HepG2 (cell line): ENCODE measurements around the gene ALMS1. TPM values are rescaled to one million over a fixed set of nuclear protein-coding genes. Genes with fewer than 3 reads are reported as not detected.

Source experiments
- AFF4 ChIP-seq: sonication (generic); formaldehyde crosslinking; IDR thresholded peaks from 2 replicates; pipeline ENCODE4 v1.4.0; 2020; ENCODE audit warnings: missing genetic modification reagents
- ARHGAP35 ChIP-seq: sonication (generic); formaldehyde crosslinking; IDR thresholded peaks from 2 replicates; pipeline ENCODE4 v1.9.0; 2022; ENCODE audit warnings: mild to moderate bottlenecking, inconsistent platforms, moderate library complexity, missing genetic modification reagents, borderline replicate concordance
- ATF4 ChIP-seq, 2 experiments: fragments of 450-650 bp in 1 of 2; sonication (generic) in 1 of 2; formaldehyde crosslinking; IDR thresholded peaks; 2 replicates each; pipeline versions ENCODE4 v1.5.0 to v1.8.0; 2020 to 2022; ENCODE audit warnings: mild to moderate bottlenecking in 1 of 2, missing genetic modification reagents in 1 of 2
- CHD4 ChIP-seq: fragments of 200-600 bp; sonication (generic); IDR thresholded peaks from 2 replicates; pipeline ENCODE4 v1.7.0; 2017; ENCODE audit warnings: mild to moderate bottlenecking, low read length, borderline replicate concordance
- MATR3 ChIP-seq: sonication (generic); formaldehyde crosslinking; IDR thresholded peaks from 2 replicates; pipeline ENCODE4 v1.4.0; 2020; ENCODE audit warnings: missing genetic modification reagents
- NFKB2 ChIP-seq: sonication (generic); formaldehyde crosslinking; IDR thresholded peaks from 2 replicates; pipeline ENCODE4 v1.4.0; 2020; ENCODE audit warnings: missing genetic modification reagents, borderline replicate concordance
- NR1H2 ChIP-seq: sonication (generic); formaldehyde crosslinking; IDR thresholded peaks from 2 replicates; pipeline ENCODE4 v1.8.1; 2022; ENCODE audit warnings: low read depth, missing genetic modification reagents, borderline replicate concordance
- PCBP1 ChIP-seq: fragments of 200-400 bp; formaldehyde crosslinking; IDR thresholded peaks from 2 replicates; pipeline ENCODE4 v1.6.1; 2017; ENCODE audit warnings: mild to moderate bottlenecking, low read depth, low read length, borderline replicate concordance
- SMAD9 ChIP-seq: sonication (generic); formaldehyde crosslinking; IDR thresholded peaks from 2 replicates; pipeline ENCODE4 v1.5.1; 2020; ENCODE audit warnings: mild to moderate bottlenecking, missing genetic modification reagents
- ZFP82 ChIP-seq: sonication (generic); formaldehyde crosslinking; IDR thresholded peaks from 2 replicates; pipeline ENCODE4 v1.5.1; 2020; ENCODE audit warnings: mild to moderate bottlenecking, missing genetic modification reagents, borderline replicate concordance
- ZNF34 ChIP-seq: sonication (generic); formaldehyde crosslinking; IDR thresholded peaks from 2 replicates; pipeline ENCODE4 v1.4.0; 2020; ENCODE audit warnings: mild to moderate bottlenecking, missing genetic modification reagents, borderline replicate concordance
- ZNF441 ChIP-seq: sonication (generic); formaldehyde crosslinking; IDR thresholded peaks from 2 replicates; pipeline ENCODE4 v1.7.0; 2021; ENCODE audit warnings: missing genetic modification reagents, borderline replicate concordance
- ZNF503 ChIP-seq: sonication (generic); formaldehyde crosslinking; IDR thresholded peaks from 2 replicates; pipeline ENCODE4 v1.4.0; 2020; ENCODE audit warnings: missing genetic modification reagents
- ZNF572 ChIP-seq: sonication (generic); formaldehyde crosslinking; IDR thresholded peaks from 2 replicates; pipeline ENCODE4 v1.5.1; 2020; ENCODE audit warnings: mild to moderate bottlenecking, missing genetic modification reagents
- ZNF660 ChIP-seq: sonication (generic); formaldehyde crosslinking; IDR thresholded peaks from 2 replicates; pipeline ENCODE4 v1.5.1; 2020; ENCODE audit warnings: mild to moderate bottlenecking, low read depth, missing genetic modification reagents, borderline replicate concordance
- ZNF75D ChIP-seq: sonication (generic); formaldehyde crosslinking; IDR thresholded peaks from 2 replicates; pipeline ENCODE4 v1.8.1; 2023; ENCODE audit warnings: missing genetic modification reagents, mild to moderate bottlenecking, borderline replicate concordance
- ZNF883 ChIP-seq: sonication (generic); formaldehyde crosslinking; IDR thresholded peaks from 2 replicates; pipeline ENCODE4 v1.5.1; 2020; ENCODE audit warnings: mild to moderate bottlenecking, missing genetic modification reagents; ENCODE audit errors: not compliant biosample characterization
- polyA plus RNA-seq, 8 experiments: library from polyadenylated mRNA; depleted of rRNA in 3 of 8; stranded (reverse) in 7 of 8; unstranded in 1 of 8; fragments of >200 nt; fragmentation: Illumina TruSeq in 4 of 8; extraction: Trizol in 4 of 8; gene quantifications; 2 replicates each; pipeline versions ENCODE4 v1.2.1 to v1.2.3, GENCODE V29; 2011 to 2016; ENCODE audit warnings: low read depth in 4 of 8, missing spikeins in 1 of 8, mixed read lengths in 1 of 8; ENCODE audit not compliant: insufficient read depth in 1 of 8
- total RNA-seq, 5 experiments: library from RNA; depleted of rRNA; stranded (reverse); fragments of >200 nt; fragmentation: Illumina TruSeq; extraction: Trizol; gene quantifications; 2 replicates each; pipeline ENCODE4 v1.2.3, GENCODE V29; 2016; ENCODE audit warnings: low read depth in 1 of 5
- TF ChIP-seq, protein P1 (sequence below): sonication (generic); formaldehyde crosslinking; IDR thresholded peaks from 2 replicates; pipeline ENCODE4 v1.4.0; 2020; ENCODE audit warnings: missing genetic modification reagents

Gene ALMS1
- total and polyA plus RNA-seq, 2 of the 13 experiments (the other 11 are each of a cell fraction or from before 2014, with no cell fraction given), result 12.9 to 21.2 TPM

- TF ChIP-seq, protein P1, sequence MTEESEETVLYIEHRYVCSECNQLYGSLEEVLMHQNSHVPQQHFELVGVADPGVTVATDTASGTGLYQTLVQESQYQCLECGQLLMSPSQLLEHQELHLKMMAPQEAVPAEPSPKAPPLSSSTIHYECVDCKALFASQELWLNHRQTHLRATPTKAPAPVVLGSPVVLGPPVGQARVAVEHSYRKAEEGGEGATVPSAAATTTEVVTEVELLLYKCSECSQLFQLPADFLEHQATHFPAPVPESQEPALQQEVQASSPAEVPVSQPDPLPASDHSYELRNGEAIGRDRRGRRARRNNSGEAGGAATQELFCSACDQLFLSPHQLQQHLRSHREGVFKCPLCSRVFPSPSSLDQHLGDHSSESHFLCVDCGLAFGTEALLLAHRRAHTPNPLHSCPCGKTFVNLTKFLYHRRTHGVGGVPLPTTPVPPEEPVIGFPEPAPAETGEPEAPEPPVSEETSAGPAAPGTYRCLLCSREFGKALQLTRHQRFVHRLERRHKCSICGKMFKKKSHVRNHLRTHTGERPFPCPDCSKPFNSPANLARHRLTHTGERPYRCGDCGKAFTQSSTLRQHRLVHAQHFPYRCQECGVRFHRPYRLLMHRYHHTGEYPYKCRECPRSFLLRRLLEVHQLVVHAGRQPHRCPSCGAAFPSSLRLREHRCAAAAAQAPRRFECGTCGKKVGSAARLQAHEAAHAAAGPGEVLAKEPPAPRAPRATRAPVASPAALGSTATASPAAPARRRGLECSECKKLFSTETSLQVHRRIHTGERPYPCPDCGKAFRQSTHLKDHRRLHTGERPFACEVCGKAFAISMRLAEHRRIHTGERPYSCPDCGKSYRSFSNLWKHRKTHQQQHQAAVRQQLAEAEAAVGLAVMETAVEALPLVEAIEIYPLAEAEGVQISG, result peak; percentile 53
- TF ChIP-seq ZFP82 (CRISPR knock-in tag) (0 out of 2 replicates have a peak, but pooled peaks have one; percentile 11), ZNF441 (CRISPR knock-in tag) (no peak), NR1H2 (CRISPR knock-in tag) (peak; percentile 88; the same call in 1 of the 2 replicates), ZNF883 (CRISPR knock-in tag) (peak; percentile 70), ARHGAP35 (0 out of 2 replicates have a peak, but pooled peaks have one; percentile 74), ZNF503 (CRISPR knock-in tag) (0 out of 2 replicates have a peak, but pooled peaks have one; percentile 35), AFF4 (CRISPR knock-in tag) (no peak), ATF4 (CRISPR knock-in tag; IDR thresholded peaks at IDR 0.05) (0 out of 4 replicates have a peak, but pooled peaks of 1 of the 2 experiments have one; percentile 36), ZNF75D (CRISPR knock-in tag) (no peak), ZNF34 (0 out of 2 replicates have a peak, but pooled peaks have one; percentile 25), NFKB2 (CRISPR knock-in tag) (peak; percentile 25), CHD4 (no peak), PCBP1 (0 out of 2 replicates have a peak, but pooled peaks have one; percentile 85), SMAD9 (no peak), ZNF660 (CRISPR knock-in tag) (no peak), ZNF572 (CRISPR knock-in tag) (no peak), MATR3 (CRISPR knock-in tag) (no peak)
Observed at GRCh38 chr2:73385504-73386341, at the start of gene ALMS1 (continued).
